Stimulated activated CD4-positive, alpha-beta T cell treated with anti-CD3 and anti-CD28 coated beads, TNF-alpha, amount 100 ng/mL, for 48 hours (primary cell): ENCODE results near the gene GPR37.

Source experiments
- DNase-seq, 3 donors: peaks; one replicate each; pipeline ENCODE4 v3.0.0-alpha.2; 2020; ENCODE audit warnings: low read depth in 3 of 3

Gene GPR37

GRCh38 chr7:124780056-124780455, 14.5 kb upstream of the GPR37 start:
- DNase-seq = no peak

- no peak for DNase-seq
These were observed 14.0 kb upstream of the GPR37 start for GRCh38 chr7:124779620-124780019.

- DNase-seq = no peak
These were observed 13.6 kb upstream of the GPR37 start for GRCh38 chr7:124779194-124779593.

DNA sequence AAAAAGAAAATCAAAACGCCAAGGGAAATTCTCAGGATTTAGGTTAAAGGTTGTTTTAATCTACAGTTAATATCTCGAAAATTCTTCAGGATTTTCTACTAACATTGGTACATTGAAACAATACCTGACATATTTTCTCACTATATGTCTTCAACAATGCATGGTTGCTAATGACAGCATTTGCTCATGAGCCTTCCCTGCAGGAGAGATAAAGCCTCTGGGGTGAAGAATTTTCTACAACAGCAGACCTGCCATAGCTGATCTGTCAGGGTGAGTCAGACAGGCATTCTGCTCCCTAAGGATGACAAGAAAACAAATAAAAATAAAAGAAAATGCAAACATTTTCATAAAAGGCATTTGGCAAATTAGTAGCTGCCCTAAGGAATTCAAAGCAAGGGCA, 11.7 kb upstream of the GPR37 start:
- no peak for DNase-seq

GRCh38 chr7:124776153-124776552, 10.6 kb upstream of the GPR37 start:
- DNase-seq = no peak

DNA sequence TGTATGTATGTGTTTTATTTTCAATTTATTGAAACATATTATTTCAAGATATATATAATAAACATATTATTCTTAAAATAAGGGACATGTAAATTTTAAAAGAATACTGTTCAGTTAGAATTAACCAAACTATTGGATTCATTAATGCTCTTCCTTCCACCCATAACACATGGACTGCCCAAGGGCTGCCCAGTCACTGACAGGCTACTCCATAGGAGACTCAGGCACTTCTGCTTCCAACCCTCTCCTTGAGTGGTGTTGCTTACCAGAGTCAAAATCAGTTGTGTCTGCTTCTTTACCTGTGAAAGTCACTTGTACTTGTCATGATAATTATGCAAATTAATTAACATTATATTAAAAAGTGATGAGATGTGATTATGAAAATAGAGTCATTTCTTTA, 9.8 kb upstream of the GPR37 start:
- no peak for DNase-seq

DNA sequence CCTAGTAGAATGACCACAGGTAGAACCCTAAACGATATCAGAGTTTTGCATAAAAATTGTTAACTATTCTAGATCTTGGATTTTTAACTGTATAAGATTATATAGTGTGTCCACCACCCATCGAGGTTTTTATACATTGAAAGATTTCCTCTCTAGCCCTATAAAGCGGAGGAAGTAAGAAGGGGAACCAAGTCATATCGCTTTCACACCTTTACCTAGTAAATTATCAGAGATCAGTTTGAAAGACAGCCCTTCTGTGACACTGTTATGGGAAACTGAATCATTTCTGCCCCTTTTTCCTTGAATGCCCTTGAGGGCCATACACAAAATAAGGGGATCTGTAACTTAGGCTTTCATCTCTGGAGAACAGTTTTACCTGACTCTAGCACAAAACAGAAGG, 8.3 kb upstream of the GPR37 start:
- no peak for DNase-seq

DNA sequence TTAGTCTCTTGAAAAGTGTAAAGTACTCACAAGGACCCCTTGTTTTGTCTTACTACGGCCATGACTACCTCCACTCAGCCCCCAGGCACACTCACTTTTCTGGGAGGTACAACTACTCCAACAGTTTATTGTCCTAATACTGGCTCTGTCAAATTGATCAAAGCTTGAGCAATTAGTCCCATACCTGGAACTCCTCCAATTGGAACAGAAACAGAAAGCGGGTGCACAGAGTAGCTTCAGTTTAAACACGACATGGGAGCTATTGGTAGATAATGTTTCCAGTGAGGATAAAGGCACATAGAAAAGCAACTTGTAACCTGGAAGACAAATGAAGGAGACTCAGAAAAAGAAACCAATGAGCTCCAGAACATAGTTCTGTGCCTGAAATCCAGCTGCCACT, 7.7 kb upstream of the GPR37 start:
- DNase-seq = no peak

- DNase-seq = no peak
These were observed 3.5 kb upstream of the GPR37 start for GRCh38 chr7:124769136-124769535.

GRCh38 chr7:124768525-124768924, 2.9 kb upstream of the GPR37 start:
- no peak for DNase-seq

DNA sequence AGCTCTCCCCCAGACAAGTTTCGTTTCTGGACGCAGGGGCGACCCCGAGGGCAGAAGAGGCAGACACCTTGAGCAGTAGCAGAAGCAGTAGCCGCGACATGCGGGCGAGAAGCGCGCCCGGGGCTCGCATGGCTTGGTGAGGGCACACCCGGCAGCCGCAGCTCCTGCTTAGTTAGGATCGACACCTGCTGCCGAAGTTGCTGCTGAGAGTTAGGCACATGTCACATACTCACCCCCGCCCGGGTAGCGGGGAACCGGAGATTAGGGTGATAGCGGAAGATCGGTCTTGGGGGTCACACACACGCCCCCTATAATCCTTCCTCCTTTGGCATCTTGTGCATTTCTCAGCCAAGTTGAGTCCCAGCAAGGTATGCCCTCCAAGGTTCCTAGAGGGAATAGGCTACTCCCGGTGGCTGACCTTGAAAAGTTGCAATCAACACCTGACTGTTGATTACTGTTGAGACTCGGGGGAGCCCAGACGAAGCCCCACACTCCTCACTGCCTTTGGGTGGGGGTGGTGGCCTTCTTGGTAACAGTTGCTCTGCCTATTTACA, 668 bp downstream of the GPR37 start:
- peak in 1 of 3 donors; percentile 6 for DNase-seq

- no peak for DNase-seq
These were observed 1.3 kb downstream of the GPR37 start for GRCh38 chr7:124764051-124764846.

DNA sequence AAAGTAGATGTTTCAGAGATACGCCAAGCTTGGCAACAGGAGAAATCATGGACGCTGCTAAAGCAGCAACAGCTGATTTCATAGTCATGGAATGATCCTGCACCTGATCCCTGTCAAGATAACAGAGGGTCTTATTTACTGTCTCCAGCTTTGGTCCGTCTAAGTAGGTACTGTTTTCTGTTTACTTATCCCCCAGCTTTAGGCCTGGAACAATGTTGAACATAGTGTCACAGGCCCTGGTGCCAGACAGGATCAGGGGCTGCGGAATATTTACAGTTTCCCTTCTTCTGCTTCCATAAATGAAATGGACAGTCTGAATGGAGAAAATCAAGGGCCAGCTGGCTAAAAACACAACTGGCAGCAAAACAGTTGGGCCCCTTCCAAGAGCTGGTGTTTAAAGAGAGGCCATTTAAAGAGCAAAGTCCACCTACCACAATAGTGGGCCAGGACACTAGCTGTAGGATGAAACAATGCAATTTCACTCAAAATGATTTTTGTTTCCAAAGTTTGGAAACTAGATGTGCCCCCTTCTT, 2.9 kb downstream of the GPR37 start:
- DNase-seq = no peak

GRCh38 chr7:124761164-124761715, 4.4 kb downstream of the GPR37 start:
- no peak for DNase-seq

GRCh38 chr7:124758327-124758726, 7.3 kb downstream of the GPR37 start:
- no peak for DNase-seq

DNA sequence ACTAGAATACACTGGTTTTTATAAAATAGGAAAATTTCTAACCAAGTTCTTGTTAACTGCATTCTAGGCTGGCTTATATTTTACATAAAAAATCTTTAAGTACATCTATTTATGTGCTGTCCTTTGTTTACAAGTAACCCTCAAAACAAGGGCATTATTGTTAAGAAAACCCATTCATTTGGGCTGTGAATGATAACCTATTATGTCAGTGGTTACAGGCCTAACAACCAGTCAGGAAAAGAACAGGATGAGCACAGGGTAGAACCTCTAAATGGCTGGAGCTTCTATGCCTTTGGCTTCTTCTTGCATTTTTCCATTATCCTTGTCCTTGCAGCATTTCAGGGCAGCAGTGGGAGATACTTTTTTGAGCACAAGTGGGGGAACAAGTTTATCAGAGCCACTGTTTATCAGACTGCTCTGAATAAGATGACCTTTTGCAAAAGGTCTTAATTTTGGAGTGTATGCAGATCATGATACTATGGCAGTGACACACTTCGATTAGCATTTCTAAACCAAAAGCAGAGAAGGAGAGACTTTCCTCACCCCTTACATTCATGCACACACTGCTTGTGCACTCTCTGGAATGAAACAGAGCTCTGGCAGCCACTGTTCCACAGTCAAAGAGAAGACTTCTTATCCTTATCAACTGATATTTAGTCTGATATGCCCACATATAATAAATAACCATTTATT, 10.9 kb downstream of the GPR37 start:
- no peak for DNase-seq

GRCh38 chr7:124752310-124752709, 13.3 kb downstream of the GPR37 start:
- DNase-seq = no peak

GRCh38 chr7:124751027-124751426, 14.6 kb downstream of the GPR37 start:
- DNase-seq = no peak

- DNase-seq = no peak
These were observed 18.5 kb downstream of the GPR37 start for GRCh38 chr7:124747072-124747471.

DNA sequence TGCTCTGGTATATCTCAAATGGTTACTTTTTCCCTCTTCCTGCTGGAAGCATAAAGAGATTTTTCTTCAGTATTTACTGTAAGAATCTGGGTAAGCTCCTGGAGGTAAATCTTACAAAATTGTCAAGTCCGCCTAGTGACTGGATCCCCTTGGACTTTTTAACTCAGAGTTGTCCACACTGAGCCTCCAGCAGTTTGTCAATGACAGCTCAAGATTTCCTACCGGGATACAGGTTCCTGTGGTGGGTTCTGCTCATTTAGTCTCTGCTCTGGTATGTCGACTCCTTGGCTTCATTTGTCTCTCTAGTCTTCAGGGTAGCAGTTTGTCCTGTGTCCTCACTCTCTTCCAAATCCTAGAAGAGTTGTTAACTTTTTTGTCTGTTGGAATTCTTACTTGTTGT, 27.0 kb downstream of the GPR37 start:
- no peak for DNase-seq

DNA sequence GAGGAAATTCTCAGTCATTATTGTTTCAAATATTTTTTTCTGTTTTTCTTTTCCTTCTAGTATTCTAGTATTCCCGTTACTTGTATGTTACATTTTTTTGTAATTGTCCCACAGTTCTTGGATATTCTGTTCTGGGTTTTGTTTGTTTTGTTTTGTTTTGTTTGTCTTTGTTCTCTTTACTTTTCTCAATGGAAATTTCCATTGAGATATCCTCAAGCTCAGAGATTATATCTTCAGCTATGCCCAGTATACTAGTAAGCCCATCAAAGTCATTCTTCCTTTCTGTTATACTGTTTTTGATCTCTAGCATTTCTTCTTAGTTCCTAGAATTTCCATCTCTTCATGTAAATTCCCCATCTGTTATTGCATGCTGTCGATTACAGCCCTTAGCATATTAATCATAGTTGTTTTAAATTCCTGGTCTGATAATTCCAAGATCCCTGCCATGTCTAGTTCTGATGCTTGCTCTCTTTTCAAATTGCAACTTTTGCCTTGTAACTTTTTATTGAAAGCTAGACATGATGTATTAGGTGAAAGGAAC, 27.8 kb downstream of the GPR37 start:
- no peak for DNase-seq

GRCh38 chr7:124728610-124729009, 37.0 kb downstream of the GPR37 start:
- DNase-seq = no peak
